ENCODE data around the gene PI16.

DNA sequence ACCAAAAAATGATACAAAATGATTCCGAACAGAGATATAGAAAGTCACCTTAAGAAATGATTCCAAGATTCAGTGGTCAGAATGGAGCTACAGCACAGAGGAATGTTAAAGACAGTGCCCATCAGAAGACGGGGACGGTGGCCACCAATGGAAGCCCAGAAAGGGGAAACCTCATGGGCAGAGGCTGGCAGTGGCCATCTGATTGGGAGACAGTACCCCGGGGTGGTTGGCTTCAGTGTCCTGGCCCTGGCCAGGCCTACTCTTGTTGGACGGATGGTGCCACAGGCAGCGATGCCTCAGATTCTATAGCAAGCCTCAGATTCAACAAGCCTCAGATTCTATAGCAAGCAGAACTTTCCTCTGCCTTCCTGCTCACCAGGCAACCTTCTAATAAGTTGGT, 16.6 kb upstream of the PI16 start:
- TF ChIP-seq, protein P1, sequence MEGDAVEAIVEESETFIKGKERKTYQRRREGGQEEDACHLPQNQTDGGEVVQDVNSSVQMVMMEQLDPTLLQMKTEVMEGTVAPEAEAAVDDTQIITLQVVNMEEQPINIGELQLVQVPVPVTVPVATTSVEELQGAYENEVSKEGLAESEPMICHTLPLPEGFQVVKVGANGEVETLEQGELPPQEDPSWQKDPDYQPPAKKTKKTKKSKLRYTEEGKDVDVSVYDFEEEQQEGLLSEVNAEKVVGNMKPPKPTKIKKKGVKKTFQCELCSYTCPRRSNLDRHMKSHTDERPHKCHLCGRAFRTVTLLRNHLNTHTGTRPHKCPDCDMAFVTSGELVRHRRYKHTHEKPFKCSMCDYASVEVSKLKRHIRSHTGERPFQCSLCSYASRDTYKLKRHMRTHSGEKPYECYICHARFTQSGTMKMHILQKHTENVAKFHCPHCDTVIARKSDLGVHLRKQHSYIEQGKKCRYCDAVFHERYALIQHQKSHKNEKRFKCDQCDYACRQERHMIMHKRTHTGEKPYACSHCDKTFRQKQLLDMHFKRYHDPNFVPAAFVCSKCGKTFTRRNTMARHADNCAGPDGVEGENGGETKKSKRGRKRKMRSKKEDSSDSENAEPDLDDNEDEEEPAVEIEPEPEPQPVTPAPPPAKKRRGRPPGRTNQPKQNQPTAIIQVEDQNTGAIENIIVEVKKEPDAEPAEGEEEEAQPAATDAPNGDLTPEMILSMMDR (optimal IDR thresholded peaks at IDR 0.05 in 1 of 3, IDR thresholded peaks at IDR 0.05 in 1 of 3, conservative IDR thresholded peaks at IDR 0.05 in 1 of 3; ENCODE audit: extremely low read depth in 1 of 3, insufficient read depth in 2 of 3, low read length in 3 of 3): no peak
- no peak for TF ChIP-seq EZH2 (IDR thresholded peaks at IDR 0.05; ENCODE audit: low read length)

Data from keratinocyte (primary cell).